Ishikawa (cell line): ENCODE measurements around the gene RECK.

Source experiments
- NFIC ChIP-seq: IDR thresholded peaks from 2 replicates; pipeline ENCODE4 v1.6.1; 2012
- RAD21 ChIP-seq: IDR thresholded peaks from 2 replicates; pipeline ENCODE4 v1.6.1; 2012; ENCODE audit warnings: low read depth
- YY1 ChIP-seq: IDR thresholded peaks from 2 replicates; pipeline ENCODE4 v1.6.1; 2012; ENCODE audit warnings: low read depth

GRCh38 chr9:36063804-36064447, 27.2 kb downstream of the RECK start:
- TF ChIP-seq NFIC: no peak
- TF ChIP-seq YY1: no peak
- no peak for TF ChIP-seq RAD21
